ENCODE results near the gene STK38.
A peak's percentile ranks its signal among the peaks of the same experiment; 100 is the strongest.

Gene STK38

DNA sequence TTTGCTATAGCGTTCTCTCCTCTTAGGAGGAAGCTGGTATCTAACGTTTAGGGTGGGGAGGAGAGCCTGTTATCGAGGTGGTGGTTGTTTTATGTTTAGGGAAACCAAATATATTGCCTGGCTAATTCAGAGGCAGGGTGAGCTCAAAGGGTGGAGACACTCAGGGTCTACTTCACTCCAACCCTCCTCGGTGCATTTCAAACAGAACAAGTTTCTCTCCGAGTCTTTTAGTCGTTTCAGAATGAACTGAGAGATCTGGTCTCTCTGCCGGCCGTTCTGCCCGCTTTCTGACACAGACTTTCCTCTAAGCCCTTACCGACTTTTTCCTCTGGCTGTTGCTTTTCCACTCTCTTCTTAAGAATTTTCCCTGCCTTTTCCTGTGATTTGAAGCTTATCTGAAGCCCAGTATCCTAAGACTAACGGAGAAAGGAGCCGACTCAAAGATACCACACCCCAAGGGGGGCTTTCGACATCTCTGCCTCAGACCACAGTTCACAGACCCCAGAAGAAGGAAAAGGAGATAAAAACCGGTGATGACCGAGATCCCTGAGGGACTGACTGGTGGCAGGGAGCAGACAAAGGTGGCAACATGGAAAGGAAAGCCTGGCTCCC is 865 bp downstream of the STK38 start:
- Histone ChIP-seq H3K4me1 (ENCODE audit: control insufficient read depth in 2 of 2, insufficient read depth in 2 of 2, low read length in 2 of 2) (peaks cover 12 to 25% of the 10 kb centered on the region in 2 donors), H3K9ac (ENCODE audit: low read depth in 1 of 2, low read length in 2 of 2) (peak overlapping the region; percentile 100), H3K36me3 (ENCODE audit: control insufficient read depth in 2 of 2, insufficient read depth in 2 of 2, low read length in 2 of 2) (no peaks in the 10 kb centered on the region)

DNA sequence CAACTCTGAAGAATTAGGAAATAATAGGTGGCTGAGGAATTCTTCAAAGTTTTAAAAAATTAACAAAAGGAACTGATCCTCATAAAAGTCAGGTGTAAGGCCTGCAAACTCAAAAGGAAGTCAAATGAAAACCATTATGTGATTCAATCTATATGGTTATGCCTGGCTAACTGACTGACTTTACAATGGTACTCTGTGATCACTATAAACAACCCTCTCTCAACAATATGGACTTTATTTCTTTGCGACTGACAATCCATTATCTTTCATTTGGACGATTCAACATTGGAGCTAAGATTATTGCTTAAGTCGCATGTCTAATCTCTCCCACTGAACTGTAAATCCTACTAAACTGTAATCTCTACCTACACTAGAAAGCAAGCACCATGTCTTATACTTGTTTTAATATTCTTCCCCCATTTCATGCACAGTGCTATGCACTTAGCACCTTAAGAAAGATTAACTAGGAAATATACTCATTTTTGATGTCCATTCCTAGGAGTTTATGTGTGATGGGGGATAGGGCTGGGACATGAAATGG is 1.4 kb downstream of the STK38 start:
- Histone ChIP-seq H3K9me3 (ENCODE audit: control insufficient read depth in 2 of 2, low read length in 2 of 2) (no peaks in the 10 kb centered on the region), H3K4me3 (ENCODE audit: low read length in 2 of 2) (peak overlapping the region; percentile 91 to 98), H3K27ac (ENCODE audit: low read depth in 2 of 2, low read length in 2 of 2) (peak overlapping the region; percentile 97 to 98), H3K9ac (ENCODE audit: low read depth in 1 of 2, low read length in 2 of 2) (peak overlapping the region; percentile 100), H3K4me1 (ENCODE audit: control insufficient read depth in 2 of 2, insufficient read depth in 2 of 2, low read length in 2 of 2) (peaks cover 12 to 25% of the 10 kb centered on the region in 2 donors), H3K36me3 (ENCODE audit: control insufficient read depth in 2 of 2, insufficient read depth in 2 of 2, low read length in 2 of 2) (peaks cover 0 to under 1% of the 10 kb centered on the region in 2 donors), H3K27me3 (ENCODE audit: control insufficient read depth in 2 of 2, insufficient read depth in 2 of 2, low read length in 2 of 2) (no peaks in the 10 kb centered on the region)

More for the DNA sequence above, 865 bp downstream of the STK38 start:
- Histone ChIP-seq H3K4me3 (ENCODE audit: low read length in 2 of 2) (peak overlapping the region; percentile 91 to 98), H3K9me3 (ENCODE audit: control insufficient read depth in 2 of 2, low read length in 2 of 2) (no peaks in the 10 kb centered on the region), H3K27me3 (ENCODE audit: control insufficient read depth in 2 of 2, insufficient read depth in 2 of 2, low read length in 2 of 2) (no peaks in the 10 kb centered on the region), H3K27ac (ENCODE audit: low read depth in 2 of 2, low read length in 2 of 2) (peak overlapping the region; percentile 97 to 98)

DNA sequence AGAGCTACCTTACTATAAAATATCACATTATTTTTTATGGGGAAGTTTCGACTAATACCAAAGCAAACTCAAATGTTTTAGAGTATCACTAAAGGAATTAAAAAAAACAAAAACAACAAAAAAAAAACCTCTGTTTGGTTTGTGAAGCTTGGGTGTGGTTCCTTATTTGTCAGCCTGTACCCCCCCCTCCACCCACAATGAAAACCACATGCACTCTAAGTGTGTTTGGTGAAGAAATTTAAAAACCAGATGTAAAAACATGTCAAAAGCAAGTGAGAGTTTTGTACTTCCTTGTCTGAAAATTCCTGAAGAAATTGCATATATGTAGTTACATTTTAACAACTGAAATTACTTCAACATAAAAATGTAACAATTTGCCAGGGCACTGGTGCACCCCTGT is 3.1 kb downstream of the STK38 start:
- H3K4me3 ChIP-seq (ENCODE audit: low read length in 2 of 2), result peak overlapping the region; percentile 36 to 98
- peaks cover 10 to 14% of the 10 kb centered on the region in 2 donors for H3K36me3 ChIP-seq (ENCODE audit: control insufficient read depth in 2 of 2, insufficient read depth in 2 of 2, low read length in 2 of 2)
- H3K9ac ChIP-seq (ENCODE audit: low read depth in 1 of 2, low read length in 2 of 2), result peak overlapping the region in 1 of 2 donors; percentile 50
- H3K27ac ChIP-seq (ENCODE audit: low read depth in 2 of 2, low read length in 2 of 2), result peak overlapping the region; percentile 36 to 64
- H3K27me3 ChIP-seq (ENCODE audit: control insufficient read depth in 2 of 2, insufficient read depth in 2 of 2, low read length in 2 of 2), result no peaks in the 10 kb centered on the region
- H3K4me1 ChIP-seq (ENCODE audit: control insufficient read depth in 2 of 2, insufficient read depth in 2 of 2, low read length in 2 of 2), result peaks cover 12 to 25% of the 10 kb centered on the region in 2 donors
- no peaks in the 10 kb centered on the region for H3K9me3 ChIP-seq (ENCODE audit: control insufficient read depth in 2 of 2, low read length in 2 of 2)

DNA sequence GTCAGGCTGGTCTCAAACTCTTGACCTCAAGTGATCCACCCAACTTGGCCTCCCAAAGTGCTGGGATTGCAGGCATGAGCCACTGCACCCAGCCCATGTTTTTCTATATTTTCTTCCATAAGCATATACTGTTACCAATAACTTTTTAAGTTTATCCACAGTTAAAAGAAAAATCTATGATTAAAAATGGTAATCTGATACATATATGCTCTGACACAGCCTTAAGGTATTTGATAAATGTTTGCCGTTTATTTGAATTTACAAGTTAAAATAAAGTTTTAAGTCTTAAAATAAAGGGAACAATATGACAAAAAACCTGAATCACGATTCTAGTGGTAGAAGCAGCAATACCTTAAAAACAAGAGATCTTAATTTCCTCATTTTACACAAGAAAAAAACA is 5.2 kb downstream of the STK38 start:
- Histone ChIP-seq H3K4me3 (ENCODE audit: low read length in 2 of 2) (no peak overlapping the region), H3K9me3 (ENCODE audit: control insufficient read depth in 2 of 2, low read length in 2 of 2) (no peaks in the 10 kb centered on the region), H3K9ac (ENCODE audit: low read depth in 1 of 2, low read length in 2 of 2) (no peak overlapping the region), H3K27me3 (ENCODE audit: control insufficient read depth in 2 of 2, insufficient read depth in 2 of 2, low read length in 2 of 2) (no peaks in the 10 kb centered on the region), H3K27ac (ENCODE audit: low read depth in 2 of 2, low read length in 2 of 2) (no peak overlapping the region), H3K36me3 (ENCODE audit: control insufficient read depth in 2 of 2, insufficient read depth in 2 of 2, low read length in 2 of 2) (peaks cover 11 to 20% of the 10 kb centered on the region in 2 donors), H3K4me1 (ENCODE audit: control insufficient read depth in 2 of 2, insufficient read depth in 2 of 2, low read length in 2 of 2) (peaks cover 5 to 17% of the 10 kb centered on the region in 2 donors)

DNA sequence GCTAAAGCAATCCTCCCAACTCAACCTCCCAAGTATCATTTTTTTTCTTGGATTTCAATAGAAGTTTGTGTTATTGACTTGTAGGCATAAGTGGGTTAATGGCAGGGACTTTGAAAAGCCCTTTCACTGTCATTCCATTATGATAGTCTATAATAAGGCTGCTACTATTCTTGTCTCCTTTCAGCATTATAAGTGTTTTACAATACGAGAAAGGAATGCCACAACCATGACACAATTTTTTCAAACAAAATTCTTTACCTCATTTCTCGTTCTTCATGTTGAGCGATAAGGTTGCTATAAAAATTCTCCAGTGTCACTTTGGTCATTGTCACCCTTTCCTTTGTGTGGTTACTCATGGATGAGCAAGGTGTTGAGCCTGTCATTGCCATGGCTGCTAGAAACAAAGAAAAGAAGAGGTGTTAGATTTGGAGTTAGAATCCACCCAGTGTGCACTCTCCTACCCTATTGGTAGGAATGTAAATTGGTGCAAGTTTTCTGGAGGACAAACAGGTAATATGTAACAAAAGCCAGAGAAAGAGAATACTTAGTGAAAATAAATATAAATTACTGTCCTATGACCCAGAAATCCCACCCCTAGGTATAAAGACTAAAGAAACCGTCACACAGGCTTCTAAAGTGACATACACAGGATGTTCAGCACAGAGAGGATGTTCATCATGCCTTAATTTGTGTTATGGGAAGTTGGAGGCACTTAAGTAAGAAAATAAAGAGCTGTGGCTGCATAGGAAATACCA is 7.3 kb downstream of the STK38 start:
- H3K4me1 ChIP-seq (ENCODE audit: control insufficient read depth in 2 of 2, insufficient read depth in 2 of 2, low read length in 2 of 2), result peaks cover 0 to 9% of the 10 kb centered on the region in 2 donors
- peaks cover 11 to 23% of the 10 kb centered on the region in 2 donors for H3K36me3 ChIP-seq (ENCODE audit: control insufficient read depth in 2 of 2, insufficient read depth in 2 of 2, low read length in 2 of 2)
- H3K4me3 ChIP-seq (ENCODE audit: low read length in 2 of 2), result no peak overlapping the region
- no peaks in the 10 kb centered on the region for H3K9me3 ChIP-seq (ENCODE audit: control insufficient read depth in 2 of 2, low read length in 2 of 2)
- H3K27me3 ChIP-seq (ENCODE audit: control insufficient read depth in 2 of 2, insufficient read depth in 2 of 2, low read length in 2 of 2), result no peaks in the 10 kb centered on the region
- no peak overlapping the region for H3K9ac ChIP-seq (ENCODE audit: low read depth in 1 of 2, low read length in 2 of 2)
- no peak overlapping the region for H3K27ac ChIP-seq (ENCODE audit: low read depth in 2 of 2, low read length in 2 of 2)

DNA sequence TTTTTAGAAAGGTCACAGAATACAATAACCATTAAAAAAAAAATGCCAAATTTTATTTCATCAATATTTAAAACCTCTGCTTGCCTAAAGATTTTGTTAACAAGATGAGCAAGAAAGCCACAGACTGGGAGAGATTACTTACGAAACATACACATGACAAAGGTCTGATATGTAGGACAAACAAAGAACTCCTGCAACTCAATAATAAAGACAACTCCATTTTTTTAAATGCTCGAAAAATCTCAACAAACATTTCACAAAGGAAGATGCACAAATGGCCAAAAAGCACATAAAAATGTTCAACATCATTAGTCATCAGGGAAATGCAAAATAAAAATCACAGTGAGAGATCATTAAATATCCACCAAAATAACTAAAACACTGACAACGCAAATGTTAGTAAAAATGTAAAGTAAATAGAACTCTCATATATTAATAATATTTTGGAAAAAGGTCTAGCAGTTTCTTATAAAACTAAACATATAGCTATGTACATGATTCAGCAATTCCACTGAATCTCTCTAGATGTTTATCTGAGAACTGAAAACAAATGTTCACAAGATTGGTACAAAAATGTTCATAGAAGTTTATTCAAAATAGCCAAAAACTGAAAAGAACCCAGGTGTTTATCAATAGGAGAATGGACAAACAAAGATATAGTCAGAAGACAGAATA is 10.3 kb downstream of the STK38 start:
- Histone ChIP-seq H3K36me3 (ENCODE audit: control insufficient read depth in 2 of 2, insufficient read depth in 2 of 2, low read length in 2 of 2) (peaks cover 16 to 32% of the 10 kb centered on the region in 2 donors), H3K9me3 (ENCODE audit: control insufficient read depth in 2 of 2, low read length in 2 of 2) (no peaks in the 10 kb centered on the region), H3K4me1 (ENCODE audit: control insufficient read depth in 2 of 2, insufficient read depth in 2 of 2, low read length in 2 of 2) (no peaks in the 10 kb centered on the region), H3K4me3 (ENCODE audit: low read length in 2 of 2) (no peak overlapping the region), H3K27me3 (ENCODE audit: control insufficient read depth in 2 of 2, insufficient read depth in 2 of 2, low read length in 2 of 2) (no peaks in the 10 kb centered on the region), H3K27ac (ENCODE audit: low read depth in 2 of 2, low read length in 2 of 2) (no peak overlapping the region), H3K9ac (ENCODE audit: low read depth in 1 of 2, low read length in 2 of 2) (no peak overlapping the region)

DNA sequence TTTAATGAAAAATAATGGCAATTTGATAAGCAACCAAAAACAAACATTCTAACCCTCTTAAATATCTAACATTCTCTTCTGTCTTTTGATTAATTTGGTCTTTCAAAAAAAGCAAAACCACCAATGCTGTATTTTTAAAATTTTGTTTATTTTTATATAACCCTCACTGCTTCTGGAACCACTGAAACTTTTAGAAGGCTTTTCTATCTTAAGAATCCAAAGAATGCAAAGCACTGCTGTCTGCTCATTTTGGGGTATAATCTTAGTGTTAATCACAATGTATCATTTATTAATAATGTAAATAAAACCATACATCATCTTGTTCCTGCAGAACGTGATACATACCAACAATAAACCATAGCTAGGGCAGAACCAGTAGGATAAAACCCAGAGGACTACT is 14.0 kb downstream of the STK38 start:
- Histone ChIP-seq H3K9ac (ENCODE audit: low read depth in 1 of 2, low read length in 2 of 2) (no peak overlapping the region), H3K27ac (ENCODE audit: low read depth in 2 of 2, low read length in 2 of 2) (no peak overlapping the region), H3K36me3 (ENCODE audit: control insufficient read depth in 2 of 2, insufficient read depth in 2 of 2, low read length in 2 of 2) (peaks cover 8 to 39% of the 10 kb centered on the region in 2 donors)

DNA sequence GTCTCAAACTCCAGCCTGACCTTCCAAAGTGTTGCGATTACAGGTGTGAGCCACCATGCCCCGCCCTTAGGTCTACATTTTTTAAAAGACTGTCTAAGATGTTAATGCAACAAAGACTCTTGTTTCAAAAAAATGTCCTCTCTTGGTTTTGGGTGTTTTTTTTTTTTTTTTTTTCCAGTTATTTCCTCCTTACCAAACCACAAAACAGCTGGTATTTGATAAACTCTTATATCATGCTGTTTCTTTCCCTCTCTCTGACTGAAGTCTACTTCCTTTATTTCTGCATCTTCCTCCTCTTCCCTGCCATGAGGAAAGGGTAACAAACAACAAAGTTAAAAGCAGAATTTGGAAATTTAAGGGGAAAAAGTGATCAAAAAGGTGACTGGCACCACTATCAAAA is 21.2 kb downstream of the STK38 start:
- H3K9me3 ChIP-seq (ENCODE audit: control insufficient read depth in 2 of 2, low read length in 2 of 2), result no peaks in the 10 kb centered on the region
- H3K36me3 ChIP-seq (ENCODE audit: control insufficient read depth in 2 of 2, insufficient read depth in 2 of 2, low read length in 2 of 2), result peaks cover 30 to 56% of the 10 kb centered on the region in 2 donors
- H3K4me3 ChIP-seq (ENCODE audit: low read length in 2 of 2), result no peak overlapping the region
- no peaks in the 10 kb centered on the region for H3K27me3 ChIP-seq (ENCODE audit: control insufficient read depth in 2 of 2, insufficient read depth in 2 of 2, low read length in 2 of 2)
- H3K4me1 ChIP-seq (ENCODE audit: control insufficient read depth in 2 of 2, insufficient read depth in 2 of 2, low read length in 2 of 2), result peaks cover 0 to 3% of the 10 kb centered on the region in 2 donors
- H3K27ac ChIP-seq (ENCODE audit: low read depth in 2 of 2, low read length in 2 of 2), result no peak overlapping the region
- H3K9ac ChIP-seq (ENCODE audit: low read depth in 1 of 2, low read length in 2 of 2), result no peak overlapping the region

More for the DNA sequence above, 14.0 kb downstream of the STK38 start:
- Histone ChIP-seq H3K4me1 (ENCODE audit: control insufficient read depth in 2 of 2, insufficient read depth in 2 of 2, low read length in 2 of 2) (no peaks in the 10 kb centered on the region), H3K27me3 (ENCODE audit: control insufficient read depth in 2 of 2, insufficient read depth in 2 of 2, low read length in 2 of 2) (no peaks in the 10 kb centered on the region), H3K4me3 (ENCODE audit: low read length in 2 of 2) (no peak overlapping the region), H3K9me3 (ENCODE audit: control insufficient read depth in 2 of 2, low read length in 2 of 2) (no peaks in the 10 kb centered on the region)

DNA sequence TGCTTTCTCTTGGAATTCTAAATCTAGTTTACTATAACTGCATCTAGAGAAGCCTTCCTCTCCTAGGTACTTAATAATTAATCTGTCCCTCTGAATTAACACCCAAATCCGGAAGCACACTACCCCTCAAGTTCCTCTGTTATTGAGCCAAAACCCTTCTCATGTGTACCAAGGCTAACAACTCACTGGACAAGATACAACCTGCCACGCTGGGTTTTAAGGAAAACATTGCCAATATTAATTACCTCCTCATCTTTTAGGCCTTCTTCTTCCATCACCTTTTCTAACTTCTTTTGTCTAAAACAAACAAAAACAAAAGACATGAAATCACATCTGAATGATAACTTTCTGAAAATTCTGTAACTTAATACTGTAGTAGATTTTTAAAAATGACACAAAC is 21.9 kb downstream of the STK38 start:
- Histone ChIP-seq H3K4me3 (ENCODE audit: low read length in 2 of 2) (no peak overlapping the region), H3K9me3 (ENCODE audit: control insufficient read depth in 2 of 2, low read length in 2 of 2) (no peaks in the 10 kb centered on the region), H3K9ac (ENCODE audit: low read depth in 1 of 2, low read length in 2 of 2) (no peak overlapping the region), H3K27me3 (ENCODE audit: control insufficient read depth in 2 of 2, insufficient read depth in 2 of 2, low read length in 2 of 2) (no peaks in the 10 kb centered on the region), H3K27ac (ENCODE audit: low read depth in 2 of 2, low read length in 2 of 2) (no peak overlapping the region), H3K36me3 (ENCODE audit: control insufficient read depth in 2 of 2, insufficient read depth in 2 of 2, low read length in 2 of 2) (peaks cover 34 to 63% of the 10 kb centered on the region in 2 donors), H3K4me1 (ENCODE audit: control insufficient read depth in 2 of 2, insufficient read depth in 2 of 2, low read length in 2 of 2) (peaks cover 0 to 3% of the 10 kb centered on the region in 2 donors)

DNA sequence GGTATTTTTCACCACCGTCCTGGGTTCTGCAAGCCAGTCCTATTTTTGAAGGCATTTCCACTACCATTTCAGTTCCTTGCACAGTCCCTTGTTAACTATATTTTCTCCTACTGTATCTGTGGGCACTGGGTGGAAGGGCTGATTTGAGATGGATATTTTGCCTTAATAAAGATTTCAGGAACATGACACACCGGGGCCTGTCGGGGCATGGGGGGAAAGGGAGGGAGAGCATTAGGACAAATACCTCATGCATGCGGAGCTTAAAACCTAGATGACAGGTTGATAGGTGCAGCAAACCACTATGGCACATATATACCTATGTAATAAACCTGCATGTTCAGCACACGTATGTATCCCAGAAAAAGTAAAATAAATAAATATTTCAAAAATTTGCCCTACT is 22.4 kb downstream of the STK38 start:
- H3K27ac ChIP-seq (ENCODE audit: low read depth in 2 of 2, low read length in 2 of 2), result no peak overlapping the region
- no peak overlapping the region for H3K9ac ChIP-seq (ENCODE audit: low read depth in 1 of 2, low read length in 2 of 2)
- peaks cover 38 to 65% of the 10 kb centered on the region in 2 donors for H3K36me3 ChIP-seq (ENCODE audit: control insufficient read depth in 2 of 2, insufficient read depth in 2 of 2, low read length in 2 of 2)
- no peaks in the 10 kb centered on the region for H3K27me3 ChIP-seq (ENCODE audit: control insufficient read depth in 2 of 2, insufficient read depth in 2 of 2, low read length in 2 of 2)
- no peak overlapping the region for H3K4me3 ChIP-seq (ENCODE audit: low read length in 2 of 2)
- no peaks in the 10 kb centered on the region for H3K9me3 ChIP-seq (ENCODE audit: control insufficient read depth in 2 of 2, low read length in 2 of 2)
- H3K4me1 ChIP-seq (ENCODE audit: control insufficient read depth in 2 of 2, insufficient read depth in 2 of 2, low read length in 2 of 2), result peaks cover 0 to 3% of the 10 kb centered on the region in 2 donors
